GM21528 (cell line): ENCODE results near the gene SFMBT2.
"Not testable (repeated sequence)": the region's sequence is repeated elsewhere in the genome, so short reads cannot be mapped to it uniquely, and the experiment has no call there.

Source experiments
- ATAC-seq: cut with Tn5 transposase; IDR thresholded peaks from one replicate; pipeline ENCODE4 v1.9.1; 2021; ENCODE audit warnings: mild to moderate bottlenecking, moderate library complexity; ENCODE audit not compliant: unreplicated experiment, low FRiP score

Gene SFMBT2

GRCh38 chr10:7302392-7302906 is 108.4 kb downstream of the SFMBT2 start:
- ATAC-seq, result no peak

- no peak for ATAC-seq
Observed at GRCh38 chr10:7301006-7301778, 109.6 kb downstream of the SFMBT2 start.

GRCh38 chr10:7300384-7300971 is 110.4 kb downstream of the SFMBT2 start:
- ATAC-seq, result no peak

- not testable (repeated sequence) for ATAC-seq
Observed at GRCh38 chr10:7299601-7300325, 111.1 kb downstream of the SFMBT2 start.

GRCh38 chr10:7298495-7298894 is 112.3 kb downstream of the SFMBT2 start:
- no peak for ATAC-seq

- no peak for ATAC-seq
Observed at GRCh38 chr10:7297094-7297493, 113.7 kb downstream of the SFMBT2 start.

GRCh38 chr10:7296648-7297047 is 114.2 kb downstream of the SFMBT2 start:
- no peak for ATAC-seq

GRCh38 chr10:7296076-7296475 is 114.8 kb downstream of the SFMBT2 start:
- no peak for ATAC-seq

- no peak for ATAC-seq
Observed at GRCh38 chr10:7293378-7293920, 117.4 kb downstream of the SFMBT2 start.

- no peak for ATAC-seq
Observed at GRCh38 chr10:7291487-7292270, 119.2 kb downstream of the SFMBT2 start.

GRCh38 chr10:7288060-7288690 is 122.7 kb downstream of the SFMBT2 start:
- ATAC-seq, result no peak

GRCh38 chr10:7287377-7287776 is 123.5 kb downstream of the SFMBT2 start:
- ATAC-seq, result no peak

GRCh38 chr10:7285522-7286322 is 125.1 kb downstream of the SFMBT2 start:
- no peak for ATAC-seq

GRCh38 chr10:7283246-7283645 is 127.6 kb downstream of the SFMBT2 start:
- ATAC-seq, result no peak

- no peak for ATAC-seq
Observed at GRCh38 chr10:7282457-7282856, 128.4 kb downstream of the SFMBT2 start.

GRCh38 chr10:7281429-7281828 is 129.4 kb downstream of the SFMBT2 start:
- no peak for ATAC-seq

GRCh38 chr10:7279303-7279702 is 131.5 kb downstream of the SFMBT2 start:
- no peak for ATAC-seq

GRCh38 chr10:7277867-7278266 is 133.0 kb downstream of the SFMBT2 start:
- ATAC-seq, result no peak

GRCh38 chr10:7277432-7277831 is 133.4 kb downstream of the SFMBT2 start:
- ATAC-seq, result no peak
